A673 (cell line): ENCODE measurements around the gene RASL11B.

Source experiments
- EZH2 ChIP-seq: fragments of 200-600 bp; sonication (generic); IDR thresholded peaks from 2 replicates; pipeline ENCODE4 v1.6.1; 2017; ENCODE audit warnings: borderline replicate concordance, low read depth, mild to moderate bottlenecking, mixed read lengths, antibody characterized with exemption, low read length; ENCODE audit not compliant: poor library complexity, severe bottlenecking
- TF ChIP-seq, protein P1 (sequence below): fragments of 300-800, 200-600 bp; sonication (generic); conservative IDR thresholded peaks from 2 replicates; pipeline ENCODE4 v1.5.1; 2017; ENCODE audit warnings: low read depth, mild to moderate bottlenecking, antibody characterized with exemption, low read length, moderate library complexity, mixed read lengths

DNA sequence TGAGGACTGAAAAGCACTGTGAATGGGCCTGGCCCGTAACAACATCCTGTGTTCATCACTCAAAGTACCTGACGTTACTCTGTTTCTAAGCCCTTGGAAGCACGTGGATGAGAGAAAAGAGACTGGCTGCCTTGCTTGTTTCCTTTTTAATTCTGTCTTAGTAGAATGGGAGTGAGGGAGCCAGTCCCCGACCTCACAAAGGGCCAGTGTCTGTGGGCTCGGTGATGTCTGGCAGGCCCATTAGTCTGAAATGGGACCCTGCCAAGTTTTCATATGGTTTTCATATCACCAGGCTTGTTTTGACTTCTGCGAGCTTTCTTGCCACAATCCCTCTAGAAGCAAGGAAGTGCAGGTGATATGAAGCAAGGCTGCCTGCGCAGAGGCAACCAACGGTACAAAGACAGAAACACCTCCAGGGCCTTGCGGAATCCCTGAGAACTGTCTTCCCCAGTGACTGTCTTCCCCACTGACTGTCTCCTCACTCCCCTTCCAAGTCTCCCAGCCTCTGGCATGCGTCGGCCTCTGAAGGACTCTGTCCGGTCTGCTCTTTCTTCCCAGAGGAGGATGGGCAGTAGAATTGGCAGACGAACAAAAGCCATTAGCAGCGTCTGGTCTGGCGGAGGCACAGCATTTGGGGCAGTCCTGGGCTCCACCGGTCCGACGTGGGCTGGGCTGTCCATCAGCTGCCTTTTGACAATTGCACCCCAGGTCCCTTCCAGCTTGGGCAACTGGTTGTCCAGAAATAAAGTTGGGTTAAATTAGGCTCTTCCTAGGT is 20.2 kb upstream of the RASL11B start:
- TF ChIP-seq, protein P1, sequence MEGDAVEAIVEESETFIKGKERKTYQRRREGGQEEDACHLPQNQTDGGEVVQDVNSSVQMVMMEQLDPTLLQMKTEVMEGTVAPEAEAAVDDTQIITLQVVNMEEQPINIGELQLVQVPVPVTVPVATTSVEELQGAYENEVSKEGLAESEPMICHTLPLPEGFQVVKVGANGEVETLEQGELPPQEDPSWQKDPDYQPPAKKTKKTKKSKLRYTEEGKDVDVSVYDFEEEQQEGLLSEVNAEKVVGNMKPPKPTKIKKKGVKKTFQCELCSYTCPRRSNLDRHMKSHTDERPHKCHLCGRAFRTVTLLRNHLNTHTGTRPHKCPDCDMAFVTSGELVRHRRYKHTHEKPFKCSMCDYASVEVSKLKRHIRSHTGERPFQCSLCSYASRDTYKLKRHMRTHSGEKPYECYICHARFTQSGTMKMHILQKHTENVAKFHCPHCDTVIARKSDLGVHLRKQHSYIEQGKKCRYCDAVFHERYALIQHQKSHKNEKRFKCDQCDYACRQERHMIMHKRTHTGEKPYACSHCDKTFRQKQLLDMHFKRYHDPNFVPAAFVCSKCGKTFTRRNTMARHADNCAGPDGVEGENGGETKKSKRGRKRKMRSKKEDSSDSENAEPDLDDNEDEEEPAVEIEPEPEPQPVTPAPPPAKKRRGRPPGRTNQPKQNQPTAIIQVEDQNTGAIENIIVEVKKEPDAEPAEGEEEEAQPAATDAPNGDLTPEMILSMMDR: no peak
- TF ChIP-seq EZH2: no peak
